ENCODE measurements around the gene PCDHA11. TPM values are rescaled to one million over a fixed set of nuclear protein-coding genes. Genes with fewer than 3 reads are reported as not detected.
"Not testable (repeated sequence)": the region's sequence is repeated elsewhere in the genome, so short reads cannot be mapped to it uniquely, and the experiment has no call there.

The PCDHA11 gene
- total RNA-seq, 4 donors from 2014 or later: under 0.01 to 0.11 (median 0.04) TPM; not detected in 1

DNA sequence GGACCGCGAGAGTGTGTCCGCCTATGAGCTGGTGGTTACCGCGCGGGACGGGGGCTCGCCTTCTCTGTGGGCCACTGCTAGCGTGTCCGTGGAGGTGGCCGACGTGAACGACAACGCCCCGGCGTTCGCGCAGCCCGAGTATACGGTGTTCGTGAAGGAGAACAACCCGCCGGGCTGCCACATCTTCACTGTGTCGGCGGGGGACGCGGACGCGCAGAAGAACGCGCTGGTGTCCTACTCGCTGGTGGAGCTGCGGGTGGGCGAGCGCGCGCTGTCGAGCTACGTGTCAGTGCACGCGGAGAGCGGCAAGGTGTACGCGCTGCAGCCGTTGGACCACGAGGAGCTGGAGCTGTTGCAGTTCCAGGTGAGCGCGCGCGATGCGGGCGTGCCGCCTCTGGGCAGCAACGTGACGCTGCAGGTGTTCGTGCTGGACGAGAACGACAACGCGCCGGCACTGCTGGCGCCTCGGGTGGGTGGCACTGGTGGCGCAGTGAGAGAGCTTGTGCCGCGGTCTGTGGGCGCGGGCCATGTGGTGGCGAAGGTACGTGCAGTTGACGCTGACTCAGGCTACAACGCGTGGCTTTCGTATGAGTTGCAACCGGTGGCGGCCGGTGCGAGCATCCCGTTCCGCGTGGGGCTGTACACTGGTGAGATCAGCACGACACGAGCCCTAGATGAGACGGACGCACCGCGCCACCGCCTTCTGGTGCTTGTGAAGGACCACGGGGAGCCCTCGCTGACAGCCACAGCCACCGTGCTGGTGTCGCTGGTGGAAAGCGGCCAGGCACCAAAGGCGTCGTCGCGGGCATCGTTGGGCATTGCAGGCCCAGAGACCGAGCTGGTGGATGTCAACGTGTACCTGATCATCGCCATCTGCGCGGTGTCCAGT, 32.9 kb upstream of the PCDHA11 start:
- H3K4me3 ChIP-seq: no peak overlapping the region
- peaks cover 0 to 37% (median 19%) of the 10 kb centered on the region in 3 donors for H3K9me3 ChIP-seq
- peaks cover 0 to 31% (median 0%) of the 10 kb centered on the region in 4 donors for H3K27me3 ChIP-seq
- no peaks in the 10 kb centered on the region for H3K4me1 ChIP-seq
- H3K36me3 ChIP-seq: no peaks in the 10 kb centered on the region
- no peak overlapping the region for H3K27ac ChIP-seq
- WGBS, 2 donors: 63 to 64% methylated on average over 39 to 61 of the region's 103 CpGs
- DNase-seq: no peak
- intact Hi-C loops (cut with DNase I): no loop called here
- TF ChIP-seq, protein P1, sequence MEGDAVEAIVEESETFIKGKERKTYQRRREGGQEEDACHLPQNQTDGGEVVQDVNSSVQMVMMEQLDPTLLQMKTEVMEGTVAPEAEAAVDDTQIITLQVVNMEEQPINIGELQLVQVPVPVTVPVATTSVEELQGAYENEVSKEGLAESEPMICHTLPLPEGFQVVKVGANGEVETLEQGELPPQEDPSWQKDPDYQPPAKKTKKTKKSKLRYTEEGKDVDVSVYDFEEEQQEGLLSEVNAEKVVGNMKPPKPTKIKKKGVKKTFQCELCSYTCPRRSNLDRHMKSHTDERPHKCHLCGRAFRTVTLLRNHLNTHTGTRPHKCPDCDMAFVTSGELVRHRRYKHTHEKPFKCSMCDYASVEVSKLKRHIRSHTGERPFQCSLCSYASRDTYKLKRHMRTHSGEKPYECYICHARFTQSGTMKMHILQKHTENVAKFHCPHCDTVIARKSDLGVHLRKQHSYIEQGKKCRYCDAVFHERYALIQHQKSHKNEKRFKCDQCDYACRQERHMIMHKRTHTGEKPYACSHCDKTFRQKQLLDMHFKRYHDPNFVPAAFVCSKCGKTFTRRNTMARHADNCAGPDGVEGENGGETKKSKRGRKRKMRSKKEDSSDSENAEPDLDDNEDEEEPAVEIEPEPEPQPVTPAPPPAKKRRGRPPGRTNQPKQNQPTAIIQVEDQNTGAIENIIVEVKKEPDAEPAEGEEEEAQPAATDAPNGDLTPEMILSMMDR (IDR thresholded peaks at IDR 0.05): no peak
- no peak for TF ChIP-seq POLR2A (IDR thresholded peaks at IDR 0.05)

- intact Hi-C loops (cut with DNase I): no loop called here
- no peaks in the 10 kb centered on the region for H3K36me3 ChIP-seq
- DNase-seq: no peak
- no peaks in the 10 kb centered on the region for H3K4me1 ChIP-seq
- no peak within 1 kb of the TSS for H3K4me3 ChIP-seq
- H3K27me3 ChIP-seq: peaks cover 0 to 19% (median 0%) of the 10 kb centered on the region in 4 donors
- no peak within 1 kb of the TSS for H3K27ac ChIP-seq
- WGBS, 2 donors: 30 to 34% methylated on average over 18 to 40 of the region's 47 CpGs
- no peak for TF ChIP-seq POLR2A (IDR thresholded peaks at IDR 0.05)
- TF ChIP-seq, protein P1 (IDR thresholded peaks at IDR 0.05): no peak
- peaks cover 0 to 42% (median 20%) of the 10 kb centered on the region in 3 donors for H3K9me3 ChIP-seq
These were observed 27.5 kb upstream of the PCDHA11 start, which contains the start of gene PCDHA8 for GRCh38 chr5:140840978-140841962. Gene PCDHA8 (plus strand): TSS chr5:140841187. CDS start chr5:140841322, 135 bp downstream.

- no peaks in the 10 kb centered on the region for H3K4me1 ChIP-seq
- H3K36me3 ChIP-seq: no peaks in the 10 kb centered on the region
- DNase-seq: no peak
- H3K27ac ChIP-seq: no peak overlapping the region
- 67 to 68% methylated on average over 34 of the region's 87 CpGs for WGBS, 2 donors
- H3K27me3 ChIP-seq: peaks cover 0 to 28% (median 0%) of the 10 kb centered on the region in 4 donors
- TF ChIP-seq POLR2A (IDR thresholded peaks at IDR 0.05): no peak
- TF ChIP-seq, protein P1 (IDR thresholded peaks at IDR 0.05): no peak
- intact Hi-C loops (cut with DNase I): no loop called here
- H3K9me3 ChIP-seq: peaks cover 0 to 34% (median 16%) of the 10 kb centered on the region in 3 donors
- H3K4me3 ChIP-seq: no peak overlapping the region
These were observed 25.7 kb upstream of the PCDHA11 start for GRCh38 chr5:140842798-140843733.

DNA sequence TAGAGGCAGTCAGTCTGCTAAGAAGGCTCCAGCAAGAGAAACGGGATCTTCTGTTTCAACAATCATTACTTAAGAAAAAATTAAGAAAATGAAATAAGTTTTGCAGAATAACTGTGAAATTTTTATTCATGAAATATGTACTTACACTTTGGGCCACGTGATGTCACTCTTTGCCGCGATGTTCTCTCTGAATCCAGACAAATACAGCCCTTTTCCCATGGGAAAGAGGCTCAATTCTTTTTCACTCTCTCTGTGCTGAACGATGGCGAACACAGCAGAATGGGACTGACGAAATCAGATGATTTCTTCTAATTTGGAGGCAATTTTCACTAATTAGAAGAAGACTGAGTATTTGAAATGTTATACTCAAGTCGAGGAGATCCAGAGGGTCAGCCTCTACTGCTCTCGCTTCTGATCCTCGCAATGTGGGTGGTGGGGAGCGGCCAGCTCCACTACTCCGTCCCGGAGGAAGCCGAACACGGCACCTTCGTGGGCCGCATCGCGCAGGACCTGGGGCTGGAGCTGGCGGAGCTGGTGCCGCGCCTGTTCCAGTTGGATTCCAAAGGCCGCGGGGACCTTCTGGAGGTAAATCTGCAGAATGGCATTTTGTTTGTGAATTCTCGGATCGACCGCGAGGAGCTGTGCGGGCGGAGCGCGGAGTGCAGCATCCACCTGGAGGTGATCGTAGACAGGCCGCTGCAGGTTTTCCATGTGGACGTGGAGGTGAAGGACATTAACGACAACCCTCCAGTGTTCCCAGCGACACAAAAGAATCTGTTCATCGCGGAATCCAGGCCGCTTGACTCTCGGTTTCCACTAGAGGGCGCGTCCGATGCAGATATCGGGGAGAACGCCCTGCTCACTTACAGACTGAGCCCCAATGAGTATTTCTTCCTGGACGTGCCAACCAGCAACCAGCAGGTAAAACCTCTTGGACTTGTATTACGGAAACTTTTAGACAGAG, 20.3 kb upstream of the PCDHA11 start, which contains the start of gene PCDHA9:
PCDHA9 (plus strand) TSS at position 244 of the 964 bp plus-strand sequence; CDS start at position 358, 114 bp downstream.
- H3K27me3 ChIP-seq: peaks cover 0 to 43% (median 0%) of the 10 kb centered on the region in 4 donors
- 23 to 27% methylated on average over 8 to 10 of the region's 48 CpGs for WGBS, 2 donors

GRCh38 chr5:140849831-140850634, 18.7 kb upstream of the PCDHA11 start:
- H3K9me3 ChIP-seq: peaks cover 0 to 33% (median 23%) of the 10 kb centered on the region in 3 donors
- H3K36me3 ChIP-seq; H3K27ac ChIP-seq; DNase-seq; intact Hi-C loops (cut with DNase I); H3K4me3 ChIP-seq; H3K4me1 ChIP-seq: not testable (repeated sequence)
- peaks cover 0 to 44% (median 0%) of the 10 kb centered on the region in 4 donors for H3K27me3 ChIP-seq
- WGBS, 2 donors: 65 to 72% methylated on average over 20 to 57 of the region's 101 CpGs

More for the DNA sequence above, 20.3 kb upstream of the PCDHA11 start, which contains the start of gene PCDHA9:
- H3K4me3 ChIP-seq; DNase-seq; intact Hi-C loops (cut with DNase I); H3K4me1 ChIP-seq; H3K27ac ChIP-seq; H3K36me3 ChIP-seq: not testable (repeated sequence)
- peaks cover 0 to 30% (median 24%) of the 10 kb centered on the region in 3 donors for H3K9me3 ChIP-seq

Measured in esophagus squamous epithelium (tissue), 5 donors.